K562 (cell line): ENCODE data around the gene RGS5. TPM values are rescaled to one million over a fixed set of nuclear protein-coding genes. Genes with fewer than 3 reads are reported as not detected.

ENCODE experiments used
- ATAC-seq: fragments of 200-7000 bp; cut with Tn5 transposase; 3 replicates; pipeline ENCODE4 v1.9.1; 2020; ENCODE audit warnings: moderate library complexity
- BruUV-seq: library from RNA; stranded (reverse); fragments of 400-500 nt; replicated peaks from 2 replicates; lab custom pipeline; 2021; lab: Mats Ljungman, UMichigan
- CTCF ChIA-PET: fragments of 300-600 bp; formaldehyde crosslinking; extraction: SDS; loops from one replicate; lab custom pipeline; 2021; ENCODE audit warnings: low intra/inter-chr PET ratio; lab: Yijun Ruan, JAX
- POLR2A ChIA-PET: fragments of 300-600, 350-650 bp; sonication (Branson Sonifier 250); formaldehyde crosslinking; extraction: SDS; loops from one replicate; lab custom pipeline; 2021; ENCODE audit warnings: antibody characterized with exemption, inconsistent platforms; lab: Yijun Ruan, JAX
- DNase-seq, 4 experiments: peaks; one replicate each; pipeline versions ENCODE4 v3.0.0 to v3.0.0-alpha.2; 2011 to 2018; ENCODE audit warnings: low spot score in 3 of 4, mixed read lengths in 3 of 4; ENCODE audit errors: extremely low read depth in 1 of 4
- FAIRE-seq: peaks from 2 replicates; lab custom pipeline; 2011; peaks lifted over from hg19 to GRCh38; lab: Jason Lieb, UNC
- H2AFZ ChIP-seq: 2 replicates; pipeline ENCODE4 v1.6.0; 2011; ENCODE audit warnings: low read depth, low read length, control low read depth, inconsistent platforms
- H3K27ac ChIP-seq: fragments of 200-600 bp; 3 replicates; pipeline ENCODE4 v1.8.0; 2011; ENCODE audit warnings: low read depth, mild to moderate bottlenecking, control low read depth, inconsistent platforms, low read length, moderate library complexity, mixed read lengths; ENCODE audit errors: extremely low read depth
- H3K27me3 ChIP-seq, 2 experiments: fragments of 300-600 bp in 1 of 2; 2 replicates in 1 of 2; 3 replicates in 1 of 2; pipeline versions ENCODE4 v1.6.0 to v1.8.0; 2011; ENCODE audit warnings: inconsistent platforms in 2 of 2, low read length in 2 of 2, mild to moderate bottlenecking in 1 of 2, mixed read lengths in 1 of 2, moderate library complexity in 1 of 2; ENCODE audit not compliant: control insufficient read depth in 2 of 2, insufficient read depth in 2 of 2
- H3K36me3 ChIP-seq: fragments of 300-600 bp; 3 replicates; pipeline ENCODE4 v1.8.0; 2011; ENCODE audit warnings: mild to moderate bottlenecking, low read length, inconsistent platforms; ENCODE audit not compliant: control insufficient read depth, insufficient read depth
- H3K4me1 ChIP-seq, 2 experiments: fragments of 200-600 bp in 1 of 2; replicated peaks in 1 of 2; 2 replicates in 1 of 2; 3 replicates in 1 of 2; pipeline versions ENCODE4 v1.5.1 to v1.8.0; 2011; ENCODE audit warnings: inconsistent platforms in 2 of 2, low read length in 2 of 2, mild to moderate bottlenecking in 1 of 2, mixed read lengths in 1 of 2, moderate library complexity in 1 of 2; ENCODE audit not compliant: control insufficient read depth in 2 of 2, insufficient read depth in 2 of 2
- H3K4me2 ChIP-seq: 2 replicates; pipeline ENCODE4 v1.6.1; 2011; ENCODE audit warnings: low read length, control low read depth, inconsistent platforms, mixed read lengths; ENCODE audit not compliant: insufficient read depth
- H3K4me3 ChIP-seq: fragments of 200-600 bp; sonication (generic), shearing (Covaris generic); 2 replicates; pipeline ENCODE4 v1.5.1; 2016; ENCODE audit warnings: control low read depth, inconsistent platforms
- H3K79me2 ChIP-seq: fragments of 200-600 bp; 3 replicates; pipeline ENCODE4 v1.8.0; 2011; ENCODE audit warnings: low read length, inconsistent platforms; ENCODE audit not compliant: control insufficient read depth, insufficient read depth
- H3K9ac ChIP-seq, 2 experiments: 2 replicates each; pipeline versions ENCODE4 v1.6.0 to v1.6.1; 2011; ENCODE audit warnings: low read depth in 2 of 2, low read length in 2 of 2, control low read depth in 1 of 2, inconsistent platforms in 1 of 2, mild to moderate bottlenecking in 1 of 2, mixed read lengths in 1 of 2; ENCODE audit not compliant: insufficient read depth in 1 of 2
- H3K9me1 ChIP-seq: one replicate; pipeline ENCODE4 v1.6.0; 2011; ENCODE audit warnings: inconsistent platforms, mild to moderate bottlenecking, low read length, moderate library complexity; ENCODE audit not compliant: control insufficient read depth, insufficient read depth
- H3K9me3 ChIP-seq: replicated peaks from 2 replicates; pipeline ENCODE4 v1.5.1; 2011; ENCODE audit warnings: low read depth, low read length, inconsistent platforms; ENCODE audit not compliant: control insufficient read depth, insufficient read depth
- H4K20me1 ChIP-seq: replicated peaks from 2 replicates; pipeline ENCODE4 v1.6.1; 2011; ENCODE audit warnings: low read length, inconsistent platforms, mixed read lengths; ENCODE audit not compliant: control insufficient read depth, insufficient read depth
- ATF2 ChIP-seq: sonication (generic); formaldehyde crosslinking; IDR thresholded peaks from 2 replicates; pipeline ENCODE4 v1.8.1; 2022; ENCODE audit warnings: missing genetic modification reagents
- CHD4 ChIP-seq: fragments of 200-600 bp; sonication (generic); IDR thresholded peaks from 3 replicates; pipeline ENCODE4 v1.6.1; 2012; ENCODE audit warnings: low read depth, mild to moderate bottlenecking, mixed read lengths, low read length, inconsistent platforms; ENCODE audit not compliant: insufficient read depth, insufficient replicate concordance, poor library complexity, severe bottlenecking
- CLOCK ChIP-seq: fragments of 250-450 bp; sonication (Bioruptor Pico); IDR thresholded peaks from 2 replicates; pipeline ENCODE4 v1.4.0; 2020; ENCODE audit warnings: mild to moderate bottlenecking, moderate library complexity, borderline replicate concordance
- EHMT2 ChIP-seq: fragments of 450-650 bp; IDR thresholded peaks from 2 replicates; pipeline ENCODE4 v1.6.1; 2018; ENCODE audit warnings: antibody characterized with exemption
- FOXM1 ChIP-seq, 2 experiments: fragments of 450-650 bp in 1 of 2; sonication (generic) in 1 of 2; formaldehyde crosslinking in 1 of 2; IDR thresholded peaks; 2 replicates each; pipeline versions ENCODE4 v1.6.1 to v1.9.0; 2017 to 2022; ENCODE audit warnings: low read depth in 2 of 2, mild to moderate bottlenecking in 2 of 2, missing genetic modification reagents in 1 of 2, moderate library complexity in 1 of 2
- GTF2A2 ChIP-seq: IDR thresholded peaks from 2 replicates; pipeline ENCODE4 v1.6.1; 2016; ENCODE audit warnings: mild to moderate bottlenecking, missing genetic modification characterization, missing compliant biosample characterization
- HDAC6 ChIP-seq: IDR thresholded peaks from 2 replicates; pipeline ENCODE4 v1.6.1; 2012; ENCODE audit warnings: low read depth, mild to moderate bottlenecking, control low read depth, inconsistent platforms, low read length, moderate library complexity
- MTF1 ChIP-seq: fragments of 250-450 bp; sonication (Bioruptor Pico); IDR thresholded peaks from 2 replicates; pipeline ENCODE4 v1.9.0; 2021; ENCODE audit warnings: moderate library complexity, mild to moderate bottlenecking, inconsistent platforms, borderline replicate concordance
- SMAD2 ChIP-seq: fragments of 150-350 bp; IDR thresholded peaks from 2 replicates; pipeline ENCODE4 v1.6.1; 2014; ENCODE audit warnings: low read depth, mild to moderate bottlenecking, low read length
- TBL1XR1 ChIP-seq, 2 experiments: IDR thresholded peaks; 2 replicates each; pipeline ENCODE4 v1.6.1; 2012; ENCODE audit warnings: improper control_type of control experiment in 2 of 2, low read length in 2 of 2, mild to moderate bottlenecking in 1 of 2
- TOE1 ChIP-seq, 2 experiments: fragments of 450-650 bp in 1 of 2; sonication (generic) in 1 of 2; formaldehyde crosslinking in 1 of 2; IDR thresholded peaks; 2 replicates each; pipeline versions ENCODE4 v1.7.1 to v1.8.0; 2016 to 2022; ENCODE audit warnings: borderline replicate concordance in 2 of 2, mild to moderate bottlenecking in 2 of 2, antibody characterized with exemption in 1 of 2, inconsistent platforms in 1 of 2, low read depth in 1 of 2, missing genetic modification reagents in 1 of 2, moderate library complexity in 1 of 2
- ZNF232 ChIP-seq: sonication (generic); formaldehyde crosslinking; IDR thresholded peaks from 2 replicates; pipeline ENCODE4 v1.8.0; 2022; ENCODE audit warnings: mild to moderate bottlenecking, missing genetic modification reagents
- ZNF449 ChIP-seq: fragments of 250-450 bp; sonication (Bioruptor Pico); IDR thresholded peaks from 2 replicates; pipeline ENCODE4 v1.8.0; 2022; ENCODE audit warnings: moderate library complexity, mild to moderate bottlenecking, inconsistent platforms
- ZNF655 ChIP-seq: fragments of 250-450 bp; sonication (Bioruptor Pico); IDR thresholded peaks from 2 replicates; pipeline ENCODE4 v1.5.0; 2021
- in situ Hi-C: fragments of 300-500 bp; cut with MboI; formaldehyde crosslinking; loops from 4 replicates; pipeline ENCODE4 v1.15.0; 2018; ENCODE audit warnings: inconsistent platforms, mixed read lengths
- intact Hi-C: fragments of 100-400 bp; cut with micrococcal nuclease; formaldehyde crosslinking; loops from 2 replicates; pipeline ENCODE4 v1.14.2; 2022
- polyA plus RNA-seq, 8 experiments: library from polyadenylated mRNA; depleted of rRNA in 4 of 8; stranded (reverse) in 5 of 8; unstranded in 3 of 8; fragments of >200 nt; fragmentation: Nextera tagmentation in 2 of 8; fragmentation: Illumina TruSeq in 1 of 8; extraction: Ambion mirVana in 2 of 8; extraction: Trizol in 1 of 8; gene quantifications; 2 replicates each; pipeline versions ENCODE4 v1.2.1 to v1.2.3, GENCODE V29; 2011 to 2014; ENCODE audit warnings: inconsistent platforms in 1 of 8, missing spikeins in 1 of 8
- total RNA-seq, 7 experiments: library from RNA; depleted of rRNA in 6 of 7; stranded (reverse); fragments of >200 nt in 6 of 7; fragmentation: Illumina TruSeq in 2 of 7; extraction: Trizol in 2 of 7; gene quantifications; 2 replicates each; pipeline versions ENCODE4 v1.2.1 to v1.2.3, GENCODE V29; 2011 to 2021; ENCODE audit warnings: low replicate concordance in 1 of 7

The RGS5 gene
- total and polyA plus RNA-seq, 9 of the 15 experiments (the other 6 are each of a cell fraction or from before 2014, with no cell fraction given) = 0.71 to 5.3 (median 2.4) TPM

- no peak for TF ChIP-seq CLOCK (CRISPR knock-in tag)
- no peak for TF ChIP-seq CHD4
- no peak for TF ChIP-seq TBL1XR1 (IDR thresholded peaks at IDR 0.05; ENCODE audit: low read length in 2 of 2)
- no peak for TF ChIP-seq MTF1
- TF ChIP-seq ATF2 (CRISPR knock-in tag) = no peak
These were observed 5.7 kb downstream of the RGS5 start (continued) for GRCh38 chr1:163197022-163197421.

DNA sequence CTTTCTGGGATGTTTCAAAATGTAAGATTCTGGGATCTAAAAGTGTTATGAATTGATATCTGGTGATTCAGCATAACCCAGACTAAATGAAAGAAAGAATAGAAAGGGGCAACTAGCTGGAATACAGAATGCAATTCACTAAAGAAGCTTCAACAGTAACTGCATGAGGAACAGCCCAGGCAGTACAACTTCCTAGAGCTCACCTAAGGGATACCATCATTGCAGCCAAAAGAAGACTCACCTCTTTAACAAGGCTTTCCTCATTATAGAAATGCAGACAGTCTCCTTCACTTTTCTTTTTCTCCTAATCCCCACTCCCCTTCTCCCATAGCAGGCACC, 6.3 kb downstream of the RGS5 start:
- no peaks in the 10 kb centered on the region for H3K4me1 ChIP-seq
- ChIA-PET CTCF (no interaction called here), POLR2A (no interaction called here)
- no peak overlapping the region for H3K27ac ChIP-seq
- H3K9me1 ChIP-seq = no peaks in the 10 kb centered on the region
- H3K36me3 ChIP-seq = no peaks in the 10 kb centered on the region
- no peak overlapping the region for H3K4me3 ChIP-seq
- DNase-seq = no peak
- no TSS peak for BruUV-seq
- in situ Hi-C loops = no loop called here
- H2AFZ ChIP-seq = no peak overlapping the region
- no peaks in the 10 kb centered on the region for H3K27me3 ChIP-seq
- intact Hi-C loops = no loop called here
- H3K4me2 ChIP-seq = no peak overlapping the region
- no peak for FAIRE-seq
- no peaks in the 10 kb centered on the region for H3K79me2 ChIP-seq
- H3K9me3 ChIP-seq = no peaks in the 10 kb centered on the region
- ATAC-seq = no peak
- H3K9ac ChIP-seq = no peak overlapping the region
- no peaks in the 10 kb centered on the region for H4K20me1 ChIP-seq
- TF ChIP-seq EHMT2 (no peak), FOXM1 (IDR thresholded peaks at IDR 0.05; ENCODE audit: low read depth) (no peak), FOXM1 (CRISPR knock-in tag; IDR thresholded peaks at IDR 0.05; ENCODE audit: low read depth) (no peak), ZNF655 (CRISPR knock-in tag) (no peak), GTF2A2 (tag) (no peak), HDAC6 (no peak), TOE1 (IDR thresholded peaks at IDR 0.05; ENCODE audit: borderline replicate concordance) (no peak), TOE1 (CRISPR knock-in tag; IDR thresholded peaks at IDR 0.05; ENCODE audit: borderline replicate concordance, low read depth) (no peak), SMAD2 (no peak), ZNF449 (no peak), ZNF232 (CRISPR knock-in tag) (no peak)
